Measurements from ENCODE around the gene LSM10. TPM values are rescaled to one million over a fixed set of nuclear protein-coding genes. Genes with fewer than 3 reads are reported as not detected.

Gene LSM10
- total RNA-seq, 1 donor from 2014 or later: 3.3 TPM

- FAIRE-seq (no peak), DNase-seq (ENCODE audit: low spot score in 2 of 2) (no peak)
Observed at GRCh38 chr1:36411674-36412648, 14.3 kb upstream of the LSM10 start.

GRCh38 chr1:36408479-36408878, 10.8 kb upstream of the LSM10 start:
- FAIRE-seq: no peak
- DNase-seq (ENCODE audit: low spot score in 2 of 2): no peak

GRCh38 chr1:36406440-36406839, 8.7 kb upstream of the LSM10 start:
- no peak for FAIRE-seq

GRCh38 chr1:36402504-36402890, 4.8 kb upstream of the LSM10 start:
- no peak for FAIRE-seq
- no peak for DNase-seq (ENCODE audit: low spot score in 2 of 2)

More at GRCh38 chr1:36406440-36406839, 8.7 kb upstream of the LSM10 start:
- no peak for DNase-seq (ENCODE audit: low spot score in 2 of 2)

GRCh38 chr1:36401602-36402503, 4.1 kb upstream of the LSM10 start:
- FAIRE-seq (no peak), DNase-seq (ENCODE audit: low spot score in 2 of 2) (no peak)

GRCh38 chr1:36400825-36401601, 3.3 kb upstream of the LSM10 start:
- no peak for DNase-seq (ENCODE audit: low spot score in 2 of 2)
- FAIRE-seq: no peak

- FAIRE-seq (no peak), DNase-seq (ENCODE audit: low spot score in 2 of 2) (no peak)
Observed at GRCh38 chr1:36400514-36400824, 2.8 kb upstream of the LSM10 start.

- DNase-seq (ENCODE audit: low spot score in 2 of 2) (no peak), FAIRE-seq (no peak)
Observed at GRCh38 chr1:36398370-36398977, 766 bp upstream of the LSM10 start.

- DNase-seq (ENCODE audit: low spot score in 2 of 2) (no peak), FAIRE-seq (no peak)
Observed at GRCh38 chr1:36397083-36397377, 678 bp downstream of the LSM10 start.

- no peak for FAIRE-seq
Observed at GRCh38 chr1:36396359-36396758, 1.3 kb downstream of the LSM10 start.

GRCh38 chr1:36393686-36394085, 4.0 kb downstream of the LSM10 start:
- FAIRE-seq: no peak
- DNase-seq (ENCODE audit: low spot score in 2 of 2): no peak

More at GRCh38 chr1:36396359-36396758, 1.3 kb downstream of the LSM10 start:
- DNase-seq (ENCODE audit: low spot score in 2 of 2): no peak

- no peak for FAIRE-seq
- DNase-seq (ENCODE audit: low spot score in 2 of 2): no peak
Observed at GRCh38 chr1:36392836-36393235, 4.9 kb downstream of the LSM10 start.

GRCh38 chr1:36391271-36391670, 6.4 kb downstream of the LSM10 start:
- DNase-seq (ENCODE audit: low spot score in 2 of 2) (no peak), FAIRE-seq (no peak)

GRCh38 chr1:36390411-36390810, 7.3 kb downstream of the LSM10 start:
- DNase-seq (ENCODE audit: low spot score in 2 of 2): no peak
- FAIRE-seq: no peak

GRCh38 chr1:36389999-36390398, 7.7 kb downstream of the LSM10 start:
- FAIRE-seq (no peak), DNase-seq (ENCODE audit: low spot score in 2 of 2) (no peak)

GRCh38 chr1:36389261-36389660, 8.4 kb downstream of the LSM10 start:
- no peak for DNase-seq (ENCODE audit: low spot score in 2 of 2)
- no peak for FAIRE-seq

- FAIRE-seq (no peak), DNase-seq (ENCODE audit: low spot score in 2 of 2) (no peak)
Observed at GRCh38 chr1:36387141-36387949, 10.4 kb downstream of the LSM10 start.

- no peak for FAIRE-seq
- peak; percentile 73 to 85 for DNase-seq (ENCODE audit: low spot score in 2 of 2)
Observed at GRCh38 chr1:36386265-36387140, 11.2 kb downstream of the LSM10 start.

All from frontal cortex (tissue), 4 donors.